Left ventricle myocardium inferior (tissue), 1 donor: ENCODE data around the gene CALML4. TPM values are rescaled to one million over a fixed set of nuclear protein-coding genes. Genes with fewer than 3 reads are reported as not detected.

Experiments
- DNase-seq: peaks from one replicate; pipeline ENCODE4 v3.0.0-alpha.2; 2020
- H3K27ac ChIP-seq: fragments of 200-600 bp; replicated peaks from 2 replicates; pipeline ENCODE4 v1.8.0; 2021
- H3K27me3 ChIP-seq: fragments of 200-600 bp; 2 replicates; pipeline ENCODE4 v1.8.0; 2021; ENCODE audit warnings: low read depth
- H3K36me3 ChIP-seq: fragments of 200-600 bp; 2 replicates; pipeline ENCODE4 v1.8.0; 2021
- H3K4me1 ChIP-seq: fragments of 200-600 bp; 2 replicates; pipeline ENCODE4 v1.8.0; 2021
- H3K4me3 ChIP-seq: fragments of 200-600 bp; 2 replicates; pipeline ENCODE4 v1.8.0; 2021; ENCODE audit warnings: mild to moderate bottlenecking, moderate library complexity
- H3K9me3 ChIP-seq: fragments of 200-600 bp; replicated peaks from 2 replicates; pipeline ENCODE4 v1.8.0; 2021
- CTCF ChIP-seq: fragments of 200-600 bp; IDR thresholded peaks from 2 replicates; pipeline ENCODE4 v1.8.0; 2021; ENCODE audit warnings: antibody characterized with exemption, mild to moderate bottlenecking, borderline replicate concordance
- intact Hi-C: fragments of 100-400 bp; cut with micrococcal nuclease; formaldehyde crosslinking; loops from one replicate; pipeline ENCODE4 v1.11.0; 2022
- total RNA-seq: library from RNA; stranded (reverse); fragmentation: NEBNext Ultra II Directional; extraction: Animal tissue kit (Norgen Biotek cat#: 25700); gene quantifications from one replicate; pipeline ENCODE4 v1.2.1, GENCODE V29; 2021
- donor health status: DM: no; HTN: yes; CAD: no; lungs with severe emphysema.

The CALML4 gene
- total RNA-seq, 1 donor from 2014 or later: 0.91 TPM

- H3K36me3 ChIP-seq: peaks cover 42% of the 10 kb centered on the region
These were observed 47.0 kb downstream of the CALML4 start for GRCh38 chr15:68158046-68158628.

GRCh38 chr15:68157074-68157473 is 48.1 kb downstream of the CALML4 start:
- Histone ChIP-seq H3K4me3 (no peak overlapping the region), H3K4me1 (peaks cover 19% of the 10 kb centered on the region), H3K27me3 (no peaks in the 10 kb centered on the region), H3K9me3 (no peaks in the 10 kb centered on the region), H3K36me3 (peaks cover 34% of the 10 kb centered on the region), H3K27ac (no peak overlapping the region)
- TF ChIP-seq CTCF: no peak
- intact Hi-C loops: no loop called here
- no peak for DNase-seq

More at GRCh38 chr15:68158046-68158628, 47.0 kb downstream of the CALML4 start:
- no peak for DNase-seq
- intact Hi-C loops: no loop called here
- H3K4me1 ChIP-seq: peaks cover 19% of the 10 kb centered on the region
- H3K27ac ChIP-seq: no peak overlapping the region
- no peak for TF ChIP-seq CTCF
- no peak overlapping the region for H3K4me3 ChIP-seq
- H3K27me3 ChIP-seq: no peaks in the 10 kb centered on the region
- H3K9me3 ChIP-seq: no peaks in the 10 kb centered on the region

GRCh38 chr15:68154923-68155559 is 50.1 kb downstream of the CALML4 start:
- intact Hi-C loops: loop anchor here (2.0 kb wide), 1 partner anchor 292 kb away; no protein-coding TSS in a partner anchor
- peaks cover 19% of the 10 kb centered on the region for H3K4me1 ChIP-seq
- H3K36me3 ChIP-seq: peaks cover 20% of the 10 kb centered on the region
- peak overlapping the region; percentile 25 for H3K27ac ChIP-seq
- DNase-seq: no peak
- TF ChIP-seq CTCF: peak; percentile 85
- H3K9me3 ChIP-seq: no peaks in the 10 kb centered on the region
- no peaks in the 10 kb centered on the region for H3K27me3 ChIP-seq
- no peak overlapping the region for H3K4me3 ChIP-seq

- Histone ChIP-seq H3K27ac (no peak overlapping the region), H3K36me3 (peaks cover 16% of the 10 kb centered on the region), H3K4me3 (no peak overlapping the region), H3K9me3 (no peaks in the 10 kb centered on the region), H3K27me3 (no peaks in the 10 kb centered on the region), H3K4me1 (peaks cover 11% of the 10 kb centered on the region)
- no peak for DNase-seq
- intact Hi-C loops: no loop called here
- TF ChIP-seq CTCF: no peak
These were observed 52.8 kb downstream of the CALML4 start for GRCh38 chr15:68152342-68152741.

- H3K9me3 ChIP-seq: no peaks in the 10 kb centered on the region
- intact Hi-C loops: no loop called here
- peaks cover 27% of the 10 kb centered on the region for H3K36me3 ChIP-seq
- H3K27ac ChIP-seq: no peak overlapping the region
- TF ChIP-seq CTCF: no peak
- no peak overlapping the region for H3K4me3 ChIP-seq
- no peaks in the 10 kb centered on the region for H3K27me3 ChIP-seq
- H3K4me1 ChIP-seq: peaks cover 11% of the 10 kb centered on the region
- DNase-seq: no peak
These were observed 53.9 kb downstream of the CALML4 start for GRCh38 chr15:68151277-68151676.
